ENCODE data around the gene CASD1.

CASD1 gene

DNA sequence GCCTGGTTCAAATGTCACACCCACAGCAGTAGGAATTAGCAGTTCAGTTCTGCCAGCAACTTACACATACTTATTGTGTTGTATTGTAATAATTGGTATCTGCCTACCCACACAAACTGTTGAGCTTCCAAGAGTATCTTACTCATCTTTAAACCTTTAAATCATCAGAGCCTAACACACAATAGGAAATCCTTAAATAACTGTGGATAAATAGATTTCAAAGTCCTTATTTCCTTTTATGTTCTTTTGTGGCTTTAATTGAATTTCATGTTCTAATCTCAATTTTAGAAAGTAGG is 3.9 kb downstream of the CASD1 start:
- DNase-seq: no peak

- DNase-seq: no peak
Observed at GRCh38 chr7:94514140-94514889, 4.7 kb downstream of the CASD1 start.

GRCh38 chr7:94514917-94515316 is 5.3 kb downstream of the CASD1 start:
- DNase-seq: no peak

DNA sequence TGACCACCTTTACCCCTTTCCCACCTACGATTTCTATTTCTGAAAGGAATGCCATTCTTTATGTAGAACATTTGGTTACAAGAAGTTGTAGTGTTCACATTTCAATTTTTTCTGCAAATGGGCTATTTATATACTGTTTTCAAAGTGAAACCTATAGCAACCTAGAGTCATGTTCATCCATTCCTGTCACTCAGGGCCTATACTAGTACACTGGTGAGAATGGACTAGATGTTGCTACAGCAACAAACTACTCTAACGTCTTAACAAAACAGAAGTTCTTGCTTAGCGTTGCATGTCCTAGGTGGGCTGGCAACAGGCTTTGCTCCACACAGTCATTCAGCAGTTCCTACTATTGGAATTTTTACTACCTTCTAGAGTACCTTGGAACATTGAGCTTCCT is 16.3 kb downstream of the CASD1 start:
- no peak for DNase-seq

- no peak for DNase-seq
Observed at GRCh38 chr7:94529516-94529915, 19.9 kb downstream of the CASD1 start.

GRCh38 chr7:94530109-94530508 is 20.5 kb downstream of the CASD1 start:
- DNase-seq: no peak

GRCh38 chr7:94532676-94533075 is 23.1 kb downstream of the CASD1 start:
- DNase-seq: no peak

DNA sequence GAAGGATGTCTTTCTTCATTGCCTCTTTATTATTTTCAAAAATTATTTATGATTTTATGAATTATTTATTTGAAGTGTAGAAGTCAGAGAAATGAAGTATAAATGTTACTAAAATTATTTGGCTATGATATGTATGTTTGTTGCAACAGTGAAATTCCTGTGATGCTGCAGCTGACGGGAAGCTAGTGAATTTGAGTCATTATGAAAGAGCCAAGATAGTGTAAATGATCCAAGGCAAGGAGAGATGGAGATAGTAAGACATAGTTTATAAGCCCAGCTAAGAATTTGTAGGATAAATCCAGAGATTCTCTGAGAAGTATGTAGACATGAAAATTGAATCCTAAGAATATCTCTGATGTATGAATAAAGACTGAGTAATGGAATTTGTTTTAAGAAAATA is 30.8 kb downstream of the CASD1 start:
- no peak for DNase-seq

- no peak for DNase-seq
Observed at GRCh38 chr7:94547126-94547525, 37.5 kb downstream of the CASD1 start.

- DNase-seq: no peak
Observed at GRCh38 chr7:94556028-94556427, 46.4 kb downstream of the CASD1 start.

GRCh38 chr7:94557215-94557614 is 47.6 kb downstream of the CASD1 start:
- no peak for DNase-seq

DNA sequence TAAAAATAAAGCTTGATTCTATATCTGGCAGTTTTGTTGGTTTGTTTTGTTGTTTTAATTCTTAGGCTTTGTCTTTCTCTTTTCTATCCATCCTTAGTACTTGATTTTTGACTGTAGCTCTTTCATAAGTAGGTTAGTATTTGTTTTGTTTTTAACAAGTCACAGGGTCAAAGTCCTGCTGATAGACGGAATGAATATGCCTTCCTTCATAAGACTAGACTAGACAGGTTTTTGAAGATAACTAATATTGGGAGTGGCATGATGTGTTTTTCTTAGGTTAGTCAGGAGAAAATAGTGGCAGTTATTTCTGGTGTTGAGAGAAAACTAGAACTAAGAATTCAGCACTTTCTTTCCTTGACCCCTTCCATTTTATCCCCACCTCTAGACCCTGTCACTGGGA is 50.4 kb downstream of the CASD1 start:
- DNase-seq: no peak

GRCh38 chr7:94561841-94562514 is 52.4 kb downstream of the CASD1 start:
- no peak for DNase-seq

GRCh38 chr7:94562525-94562924 is 52.9 kb downstream of the CASD1 start:
- no peak for DNase-seq

- DNase-seq: no peak
Observed at GRCh38 chr7:94565247-94565894, 55.8 kb downstream of the CASD1 start.

DNA sequence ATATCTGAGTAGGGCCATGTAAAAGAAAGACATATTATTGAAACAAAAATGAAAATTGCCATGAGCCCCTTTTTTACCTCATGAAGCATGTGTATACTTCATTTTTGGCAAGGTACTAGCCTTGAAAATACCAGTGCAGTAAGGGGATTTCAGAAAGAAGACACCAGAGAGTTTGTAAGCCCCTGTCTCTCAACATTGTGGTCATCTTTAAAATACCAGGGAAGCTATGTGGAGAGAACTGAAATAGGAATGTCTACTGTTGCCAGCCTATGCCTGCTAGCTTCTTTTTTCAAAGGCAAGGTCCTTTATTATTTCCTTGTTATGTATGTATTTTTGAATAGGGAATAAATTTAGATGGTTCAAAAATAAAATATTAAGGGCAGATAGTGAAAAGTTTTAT is 57.8 kb downstream of the CASD1 start:
- no peak for DNase-seq

GRCh38 chr7:94571816-94572215 is 62.2 kb downstream of the CASD1 start:
- DNase-seq: no peak

GRCh38 chr7:94575646-94576045 is 66.0 kb downstream of the CASD1 start:
- no peak for DNase-seq

GRCh38 chr7:94576316-94576715 is 66.7 kb downstream of the CASD1 start:
- no peak for DNase-seq

- no peak for DNase-seq
Observed at GRCh38 chr7:94577357-94577756, 67.7 kb downstream of the CASD1 start.

- no peak for DNase-seq
Observed at GRCh38 chr7:94578614-94579013, 69.0 kb downstream of the CASD1 start.

GRCh38 chr7:94579470-94579869 is 69.9 kb downstream of the CASD1 start:
- DNase-seq: no peak

DNA sequence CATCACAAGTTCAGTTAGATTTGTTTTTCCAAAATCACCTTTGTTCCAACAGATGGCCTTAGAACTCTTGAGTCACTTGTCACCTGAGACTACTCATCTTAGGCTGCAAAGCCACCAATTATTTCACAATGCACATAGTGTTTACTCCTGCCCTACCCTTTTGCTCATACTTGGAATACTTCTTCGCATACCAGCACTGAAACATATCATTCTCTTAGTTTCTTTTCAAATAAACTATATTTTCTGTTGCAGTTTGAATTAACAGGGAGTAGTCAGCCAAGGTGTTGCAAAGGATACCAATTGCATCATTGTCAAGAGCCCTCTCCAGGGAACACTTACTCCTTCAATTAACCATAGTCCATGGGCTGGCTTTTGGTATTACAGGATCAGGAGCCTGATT is 71.0 kb downstream of the CASD1 start:
- DNase-seq: no peak

GRCh38 chr7:94584113-94584512 is 74.5 kb downstream of the CASD1 start:
- no peak for DNase-seq

- DNase-seq: no peak
Observed at GRCh38 chr7:94588075-94588474, 78.5 kb downstream of the CASD1 start.
